Mucosa of descending colon (tissue), 3 donors: ENCODE results near the gene DKK3. TPM values are rescaled to one million over a fixed set of nuclear protein-coding genes. Genes with fewer than 3 reads are reported as not detected.
A peak's percentile ranks its signal among the peaks of the same experiment; 100 is the strongest.

ENCODE experiments used
- ATAC-seq: fragments of 200-7000 bp; cut with Tn5 transposase; one replicate; pipeline ENCODE4 v1.9.1; 2020; ENCODE audit warnings: mild to moderate bottlenecking, moderate library complexity
- DNase-seq, 3 donors: peaks; one replicate each; pipeline ENCODE4 v3.0.0-alpha.2; 2020
- H3K36me3 ChIP-seq: fragments of 200-600 bp; one replicate; pipeline ENCODE4 v1.8.0; 2021; ENCODE audit warnings: low read depth, mild to moderate bottlenecking
- H3K4me1 ChIP-seq: fragments of 200-600 bp; one replicate; pipeline ENCODE4 v1.8.0; 2021; ENCODE audit warnings: low read depth, mild to moderate bottlenecking
- H3K4me3 ChIP-seq: fragments of 200-600 bp; one replicate; pipeline ENCODE4 v1.8.0; 2021; ENCODE audit warnings: mild to moderate bottlenecking
- H3K9me3 ChIP-seq: fragments of 200-600 bp; one replicate; pipeline ENCODE4 v1.8.0; 2021; ENCODE audit warnings: mild to moderate bottlenecking
- CTCF ChIP-seq: fragments of 200-600 bp; IDR thresholded peaks from one replicate; pipeline ENCODE4 v1.8.0; 2022; ENCODE audit warnings: antibody characterized with exemption, mild to moderate bottlenecking
- intact Hi-C, 2 donors: fragments of 100-400 bp; cut with DNase I in 1 of 2; cut with micrococcal nuclease in 1 of 2; formaldehyde crosslinking; loops; one replicate each; pipeline versions ENCODE4 v1.11.0 to v1.11.1; 2022; cut with DNase I, micrococcal nuclease
- long read RNA-seq, 2 donors: library from polyadenylated mRNA; unstranded; transcript quantifications; one replicate each; pipeline ENCODE4 v2.0.0, GENCODE V29; 2019 to 2021
- total RNA-seq, 3 donors: library from RNA; stranded (reverse); fragmentation: NEBNext Ultra II Directional in 2 of 3; extraction: Animal tissue kit (Norgen Biotek cat#: 25700) in 2 of 3; gene quantifications; one replicate each; pipeline versions ENCODE4 v1.2.1 to v1.2.4, GENCODE V29; 2021 to 2023
- donor health status: DM: no; HTN: no; CAD: no; lungs with moderate emphysema.
- donor health status: DM: no; HTN: no; CAD: no.
- donor health status: DM: no; HTN: yes; CAD: no.

The DKK3 gene
- 10 to 100 TPM in 2 of 3 donors, 1 to 10 TPM in 1; 9.1 to 52.9 (median 18.9) TPM for total RNA-seq
- long read RNA-seq, donor 1, transcript DKK3-201 (8 exons, 2,636 nt): major isoform, 97 of 179 reads
- long read RNA-seq, donor 1, partial matches to known transcripts: 61 of 179 reads
- long read RNA-seq, donor 1, other reads (novel, unspliced or antisense): 18 of 179 reads
- long read RNA-seq, donor 2, transcript DKK3-201 (8 exons, 2,636 nt): major isoform, 10 of 19 reads
- long read RNA-seq, donor 2, partial matches to known transcripts: 7 of 19 reads
- long read RNA-seq, donor 2, other reads (novel, unspliced or antisense): 2 of 19 reads

- peak; percentile 42 for ATAC-seq
- no peaks in the 10 kb centered on the region for H3K9me3 ChIP-seq
- no peaks in the 10 kb centered on the region for H3K4me1 ChIP-seq
- no peak for DNase-seq
- H3K4me3 ChIP-seq: no peak within 1 kb of the TSS
- H3K36me3 ChIP-seq: no peaks in the 10 kb centered on the region
- TF ChIP-seq CTCF: no peak
- intact Hi-C loops: no loop called here
These were observed at the start of gene DKK3 for GRCh38 chr11:12007769-12008737. Gene DKK3, minus strand, starts transcription at chr11:12008626. Its CDS starts 44 bp downstream, at chr11:12008582.

- no peak for ATAC-seq
- H3K9me3 ChIP-seq: no peaks in the 10 kb centered on the region
- no peak overlapping the region for H3K4me3 ChIP-seq
- intact Hi-C loops: no loop called here
- no peak for DNase-seq
- no peaks in the 10 kb centered on the region for H3K36me3 ChIP-seq
- no peak for TF ChIP-seq CTCF
- peaks cover 4% of the 10 kb centered on the region for H3K4me1 ChIP-seq
These were observed 49.0 kb upstream of the DKK3 start for GRCh38 chr11:12057299-12057980.

- TF ChIP-seq CTCF: no peak
- DNase-seq: no peak
- no peak overlapping the region for H3K4me3 ChIP-seq
- H3K9me3 ChIP-seq: no peaks in the 10 kb centered on the region
- no peaks in the 10 kb centered on the region for H3K36me3 ChIP-seq
- intact Hi-C loops: no loop called here
- no peak for ATAC-seq
- peaks cover 4% of the 10 kb centered on the region for H3K4me1 ChIP-seq
These were observed 47.7 kb upstream of the DKK3 start for GRCh38 chr11:12056119-12056518.

- no peak for TF ChIP-seq CTCF
- H3K4me1 ChIP-seq: no peaks in the 10 kb centered on the region
- no peaks in the 10 kb centered on the region for H3K36me3 ChIP-seq
- no peak for DNase-seq
- ATAC-seq: peak; percentile 55
- H3K4me3 ChIP-seq: no peak overlapping the region
- H3K9me3 ChIP-seq: no peaks in the 10 kb centered on the region
- intact Hi-C loops: no loop called here
These were observed 45.4 kb upstream of the DKK3 start for GRCh38 chr11:12053606-12054361.
